Liver (tissue), 9 donors: ENCODE data around the gene GATA5. TPM values are rescaled to one million over a fixed set of nuclear protein-coding genes. Genes with fewer than 3 reads are reported as not detected.

Source experiments
- DNase-seq: peaks from one replicate; pipeline ENCODE4 v3.0.0-alpha.2; 2017; ENCODE audit warnings: low spot score
- H3K27ac ChIP-seq, 2 donors: one replicate each; pipeline ENCODE4 v1.7.0; 2013; ENCODE audit warnings: inconsistent platforms in 2 of 2, low read length in 2 of 2, control low read depth in 1 of 2, low read depth in 1 of 2, mild to moderate bottlenecking in 1 of 2
- H3K27me3 ChIP-seq, 4 donors: one replicate each; pipeline versions ENCODE4 v1.6.1 to v1.7.0; 2013; ENCODE audit warnings: low read length in 3 of 4, inconsistent platforms in 1 of 4, mild to moderate bottlenecking in 1 of 4, moderate library complexity in 1 of 4; ENCODE audit not compliant: control insufficient read depth in 4 of 4, insufficient read depth in 4 of 4
- H3K36me3 ChIP-seq, 4 donors: one replicate each; pipeline versions ENCODE4 v1.6.1 to v1.7.0; 2013; ENCODE audit warnings: low read length in 3 of 4, mild to moderate bottlenecking in 3 of 4, low read depth in 1 of 4, moderate library complexity in 1 of 4; ENCODE audit not compliant: control insufficient read depth in 4 of 4, insufficient read depth in 3 of 4
- H3K4me1 ChIP-seq, 4 donors: one replicate each; pipeline versions ENCODE4 v1.6.1 to v1.7.0; 2013; ENCODE audit warnings: low read length in 3 of 4, mild to moderate bottlenecking in 3 of 4, moderate library complexity in 1 of 4; ENCODE audit not compliant: control insufficient read depth in 4 of 4, insufficient read depth in 4 of 4
- H3K4me3 ChIP-seq, 3 donors: one replicate each; pipeline versions ENCODE4 v1.6.1 to v1.7.0; 2013; ENCODE audit warnings: low read length in 3 of 3, control low read depth in 1 of 3, low read depth in 1 of 3, mild to moderate bottlenecking in 1 of 3
- H3K9ac ChIP-seq, 2 donors: one replicate each; pipeline ENCODE4 v1.7.0; 2013; ENCODE audit warnings: low read length in 2 of 2, mild to moderate bottlenecking in 2 of 2, moderate library complexity in 2 of 2, control low read depth in 1 of 2, low read depth in 1 of 2
- H3K9me3 ChIP-seq, 4 donors: one replicate each; pipeline versions ENCODE4 v1.6.1 to v1.7.0; 2013; ENCODE audit warnings: low read length in 3 of 4; ENCODE audit not compliant: control insufficient read depth in 4 of 4
- CTCF ChIP-seq: fragments of 150-350 bp; IDR thresholded peaks from 2 replicates; pipeline ENCODE4 v1.5.1; 2017; ENCODE audit warnings: improper control_type of control experiment, low read depth, low read length; ENCODE audit not compliant: missing input control
- FOXA2 ChIP-seq: IDR thresholded peaks from 2 replicates; pipeline ENCODE4 v1.6.1; 2016; ENCODE audit warnings: antibody characterized with exemption
- JUND ChIP-seq, 2 donors: IDR thresholded peaks; 2 replicates each; pipeline ENCODE4 v1.6.1; 2016; ENCODE audit warnings: antibody characterized with exemption in 2 of 2
- NR2F2 ChIP-seq: IDR thresholded peaks from 2 replicates; pipeline ENCODE4 v1.6.1; 2016; ENCODE audit warnings: antibody characterized with exemption
- REST ChIP-seq: IDR thresholded peaks from 2 replicates; pipeline ENCODE4 v1.6.1; 2016; ENCODE audit warnings: antibody characterized with exemption, mild to moderate bottlenecking
- RXRA ChIP-seq, 2 donors: IDR thresholded peaks; 2 replicates each; pipeline ENCODE4 v1.6.1; 2017 to 2018; ENCODE audit warnings: antibody characterized with exemption in 2 of 2, mild to moderate bottlenecking in 1 of 2
- SP1 ChIP-seq: IDR thresholded peaks from 2 replicates; pipeline ENCODE4 v1.6.1; 2018; ENCODE audit warnings: antibody characterized with exemption, mild to moderate bottlenecking
- YY1 ChIP-seq: IDR thresholded peaks from 2 replicates; pipeline ENCODE4 v1.6.1; 2016; ENCODE audit warnings: antibody characterized with exemption, mild to moderate bottlenecking
- WGBS: extraction: QIAGEN DNeasy Blood & Tissue Kit; methylation state at CpG from one replicate; pipeline ENCODE4 v1.1.7; 2013; 5-methylcytosine and 5-hydroxymethylcytosine counted together
- polyA plus RNA-seq, 2 donors: library from polyadenylated mRNA; stranded (reverse) in 1 of 2; unstranded in 1 of 2; fragments of 200-250 nt in 1 of 2; fragments of >200 nt in 1 of 2; fragmentation: Nextera tagmentation in 1 of 2; extraction: Ambion mirVana in 1 of 2; gene quantifications; one replicate each; pipeline versions ENCODE4 v1.2.1 to v1.2.3, GENCODE V29; 2013 to 2015
- total RNA-seq, 2 donors: library from RNA; depleted of rRNA; stranded (reverse); fragments of >200 nt; gene quantifications; one replicate each; pipeline ENCODE4 v1.2.3, GENCODE V29; 2014
- donor health status: healthy.
- donor health status: healthy.
- donor health status: healthy.
- donor health status: healthy.
- donor health status: healthy.

The GATA5 gene
- total and polyA plus RNA-seq, 4 donors, result 0.25 to 6.1 (median 0.34) TPM

GRCh38 chr20:62470001-62470400, 5.8 kb downstream of the GATA5 start:
- H3K9ac ChIP-seq, result no peak overlapping the region
- 61% methylated on average over 18 of the region's 18 CpGs for WGBS
- TF ChIP-seq SP1 (no peak), RXRA (IDR thresholded peaks at IDR 0.05) (no peak), FOXA2 (no peak), JUND (IDR thresholded peaks at IDR 0.05) (no peak)
- peaks cover 0 to 9% (median 3%) of the 10 kb centered on the region in 4 donors for H3K27me3 ChIP-seq
- H3K27ac ChIP-seq, result no peak overlapping the region
- no peak overlapping the region for H3K4me3 ChIP-seq
- DNase-seq, result no peak
- no peaks in the 10 kb centered on the region for H3K36me3 ChIP-seq
- no peaks in the 10 kb centered on the region for H3K9me3 ChIP-seq
- peaks cover 0 to 4% (median 0%) of the 10 kb centered on the region in 4 donors for H3K4me1 ChIP-seq

- no peaks in the 10 kb centered on the region for H3K36me3 ChIP-seq
- H3K27me3 ChIP-seq, result peaks cover 0 to 6% (median 3%) of the 10 kb centered on the region in 4 donors
Measured at GRCh38 chr20:62469352-62469751, 6.4 kb downstream of the GATA5 start.

More at GRCh38 chr20:62469352-62469751, 6.4 kb downstream of the GATA5 start:
- Histone ChIP-seq H3K4me3 (no peak overlapping the region), H3K9ac (no peak overlapping the region), H3K9me3 (no peaks in the 10 kb centered on the region), H3K27ac (no peak overlapping the region), H3K4me1 (peaks cover 0 to 1% (median 0%) of the 10 kb centered on the region in 4 donors)
- 80% methylated on average over 17 of the region's 17 CpGs for WGBS
- DNase-seq, result no peak
- no peak for TF ChIP-seq YY1
- TF ChIP-seq REST, result no peak
- TF ChIP-seq NR2F2, result no peak
- no peak for TF ChIP-seq RXRA (IDR thresholded peaks at IDR 0.05)
- TF ChIP-seq CTCF, result no peak
